GM21737 (cell line): Measurements from ENCODE around the gene KIT.

Experiments used
- ATAC-seq: cut with Tn5 transposase; IDR thresholded peaks from one replicate; pipeline ENCODE4 v1.9.1; 2021; ENCODE audit warnings: mild to moderate bottlenecking, moderate library complexity; ENCODE audit not compliant: unreplicated experiment

Gene KIT

DNA sequence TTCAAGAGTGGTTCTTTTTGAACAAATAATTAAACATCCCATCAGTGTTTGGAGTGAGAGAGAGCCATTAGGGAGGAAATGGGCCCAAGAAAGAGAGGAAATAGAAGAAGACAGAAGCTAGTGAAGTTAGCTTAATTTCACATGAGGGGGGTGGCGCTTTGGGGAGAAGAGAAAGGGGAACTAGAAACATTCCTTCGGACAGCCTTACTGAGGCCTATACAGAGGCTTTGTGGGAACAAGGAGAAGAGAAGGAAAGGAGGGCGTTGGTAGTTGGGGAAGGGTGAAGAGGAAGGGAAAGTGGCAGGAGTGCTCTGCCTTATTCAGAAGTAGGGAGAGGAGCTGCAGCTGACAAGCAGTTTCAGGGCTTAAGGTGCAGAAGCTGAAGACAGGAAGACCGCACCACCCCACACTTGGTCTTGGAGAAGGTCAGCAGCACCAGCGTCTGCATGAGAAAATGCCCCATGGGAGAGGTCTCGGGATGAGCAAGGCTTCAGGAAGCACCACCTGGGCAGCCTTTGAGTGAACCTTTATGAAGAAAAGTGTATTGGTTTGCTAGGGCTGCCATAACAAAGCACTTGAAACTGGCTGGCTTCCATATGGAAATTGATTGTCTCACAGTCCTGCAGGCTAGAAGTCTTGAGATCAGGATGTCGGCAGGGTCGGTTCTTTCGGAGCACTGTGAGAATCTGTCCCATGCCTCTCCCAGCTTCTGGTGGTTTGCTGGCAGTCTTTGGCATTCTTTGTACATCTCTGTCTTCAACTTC lies 85.1 kb downstream of the KIT start:
- ATAC-seq, result no peak

DNA sequence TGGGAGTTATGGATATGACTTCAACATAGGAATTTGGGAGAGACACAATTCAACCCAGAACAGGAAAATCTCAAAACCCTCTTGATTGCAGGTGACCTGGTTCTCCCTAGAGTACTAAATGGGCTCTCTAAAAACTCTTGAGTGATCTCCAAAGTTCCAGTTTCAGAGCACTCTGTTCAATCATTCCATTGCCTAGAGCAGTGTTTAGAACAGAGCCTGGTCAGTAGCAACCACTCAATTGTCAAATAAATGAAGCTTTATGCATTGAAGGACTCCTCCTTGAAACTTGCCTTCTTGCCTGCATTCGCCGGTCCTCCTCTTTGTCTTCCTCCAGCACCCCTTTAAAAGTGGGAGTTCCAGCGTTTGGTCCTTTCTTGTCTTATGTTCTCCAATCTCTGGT lies 85.8 kb downstream of the KIT start:
- ATAC-seq, result no peak

DNA sequence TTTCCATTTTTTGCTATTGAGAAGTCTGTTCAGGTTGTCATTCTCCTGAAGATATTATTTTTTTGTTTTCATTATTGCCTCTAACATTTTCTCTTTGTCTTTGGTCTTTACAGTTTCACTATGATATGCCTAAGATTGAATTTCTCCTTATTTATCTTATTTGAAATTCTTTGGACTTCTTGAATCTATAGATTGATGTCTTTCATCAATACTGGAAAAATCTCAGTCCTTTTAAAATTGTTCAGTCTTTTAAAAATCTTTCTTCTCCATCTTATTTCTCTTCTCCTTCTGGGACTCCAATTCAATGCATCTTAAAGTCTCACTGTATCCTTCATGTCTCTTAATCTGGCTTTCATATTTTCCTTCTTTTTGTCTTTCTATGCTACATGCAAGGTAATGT lies 86.7 kb downstream of the KIT start:
- ATAC-seq, result no peak

GRCh38 chr4:54745031-54745770 lies 87.4 kb downstream of the KIT start:
- no peak for ATAC-seq

DNA sequence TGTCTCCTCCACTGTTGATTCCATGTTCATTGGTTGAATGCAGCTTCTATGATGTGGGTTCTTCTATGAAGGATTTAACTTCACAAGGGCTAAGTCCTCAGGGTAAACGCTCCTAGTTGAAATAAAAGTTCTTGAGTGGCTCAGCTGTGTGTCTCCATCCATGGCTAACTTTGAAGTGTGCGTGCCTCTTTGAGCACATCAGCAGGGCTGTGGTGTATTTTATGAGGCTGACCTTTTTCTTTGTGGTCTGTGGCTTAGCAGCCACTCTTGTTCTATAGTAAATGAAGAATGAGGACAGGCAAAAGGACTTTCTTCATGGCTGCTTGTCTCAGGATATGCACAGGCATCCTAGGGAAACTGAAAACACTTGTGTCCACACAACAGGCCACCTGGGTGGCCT lies 88.5 kb downstream of the KIT start:
- no peak for ATAC-seq

DNA sequence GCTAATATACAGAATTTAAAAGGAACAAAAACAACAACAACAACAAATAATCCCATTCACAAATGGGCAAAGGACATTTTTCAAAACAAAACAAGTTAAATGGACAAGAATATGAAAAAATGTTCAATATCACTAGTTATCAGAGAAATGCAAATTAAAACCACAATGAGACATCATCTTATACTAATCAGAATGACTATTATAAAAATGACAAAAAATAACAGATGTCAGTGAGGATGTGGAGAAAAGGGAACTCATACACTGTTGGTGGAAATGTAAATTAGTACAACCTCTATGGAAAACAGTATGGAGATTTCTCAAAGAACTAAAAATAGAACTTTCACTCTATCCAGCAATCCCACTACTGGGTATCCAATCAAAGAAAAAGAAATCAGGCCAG lies 92.6 kb downstream of the KIT start:
- ATAC-seq, result no peak

- ATAC-seq, result no peak
Observed at GRCh38 chr4:54754394-54754793, 96.6 kb downstream of the KIT start.

DNA sequence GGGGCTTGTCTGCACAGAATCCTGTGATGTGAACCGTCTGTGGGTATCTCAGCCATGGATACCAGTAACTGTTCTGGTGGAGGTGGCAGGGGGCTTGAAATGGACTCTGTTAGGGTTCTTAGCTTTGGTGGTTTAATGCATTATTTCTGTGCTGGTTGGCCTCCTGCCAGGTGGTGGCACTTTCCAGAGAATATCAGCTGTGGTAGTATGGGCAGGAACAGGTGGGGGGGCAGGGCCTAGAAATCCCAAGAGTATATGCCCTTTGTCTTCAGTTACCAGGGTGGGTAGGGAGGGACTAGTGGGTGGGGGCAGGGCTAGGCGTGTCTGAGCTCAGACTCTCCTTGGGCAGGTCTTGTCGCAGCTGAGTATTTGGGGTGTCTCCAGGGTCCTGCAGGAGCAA lies 106.7 kb downstream of the KIT start:
- ATAC-seq, result no peak

DNA sequence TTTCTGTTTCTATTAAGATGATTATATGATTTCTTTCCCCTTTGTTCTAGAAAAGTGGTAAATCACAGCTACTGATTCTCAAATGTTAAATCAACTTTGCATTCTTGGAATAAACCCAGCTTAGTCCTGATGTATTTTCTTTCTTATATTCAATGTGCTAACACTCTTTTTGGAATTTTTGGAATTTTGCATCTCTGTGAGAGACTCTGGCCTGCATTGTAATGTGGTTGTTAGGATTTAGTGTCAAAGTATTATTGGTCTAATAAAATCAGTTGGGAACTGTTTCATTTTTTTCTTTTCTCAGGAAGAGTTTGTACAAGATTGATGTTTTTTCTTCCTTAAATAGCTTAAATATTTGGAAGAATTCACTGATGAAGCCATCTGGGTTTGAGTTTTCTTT lies 109.6 kb downstream of the KIT start:
- ATAC-seq, result no peak

DNA sequence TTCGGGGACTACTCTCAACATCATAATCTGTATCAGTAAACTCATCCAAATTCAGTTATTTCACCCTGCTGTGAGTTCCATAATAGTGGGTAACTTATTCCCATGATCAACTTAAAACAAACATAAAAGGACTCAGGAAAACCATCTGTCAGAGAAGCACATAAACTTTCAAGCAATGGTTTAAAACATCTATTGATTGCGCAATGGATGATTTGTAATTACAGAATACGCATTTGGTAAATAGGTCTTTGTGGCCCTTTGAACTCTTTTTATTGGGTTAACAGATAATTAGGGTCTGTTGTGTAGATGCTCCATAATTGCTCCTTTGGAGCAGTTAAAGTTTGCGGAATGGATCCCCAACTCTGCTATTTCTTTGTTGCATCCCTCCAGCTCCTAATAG lies 115.3 kb downstream of the KIT start:
- no peak for ATAC-seq

GRCh38 chr4:54779036-54779435 lies 121.3 kb downstream of the KIT start:
- no peak for ATAC-seq

GRCh38 chr4:54779476-54780148 lies 121.9 kb downstream of the KIT start:
- ATAC-seq, result no peak

DNA sequence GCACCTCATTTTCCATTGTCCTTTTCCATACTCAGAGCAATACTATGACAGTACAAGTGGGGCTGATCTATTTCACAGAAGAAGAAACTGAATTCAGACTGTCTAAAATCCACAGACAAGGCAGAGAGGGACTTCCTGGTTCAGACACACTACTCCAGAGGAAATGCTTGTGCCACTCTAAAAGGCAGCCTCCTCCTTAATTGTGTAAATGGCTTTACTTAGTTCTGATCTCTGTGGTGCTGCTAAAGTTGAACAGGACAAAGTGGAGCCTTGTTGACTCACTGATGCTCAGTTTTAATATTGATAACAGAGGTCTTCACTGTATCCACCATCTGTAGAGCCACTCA lies 122.4 kb downstream of the KIT start:
- no peak for ATAC-seq

GRCh38 chr4:54781756-54782155 lies 124.0 kb downstream of the KIT start:
- no peak for ATAC-seq

DNA sequence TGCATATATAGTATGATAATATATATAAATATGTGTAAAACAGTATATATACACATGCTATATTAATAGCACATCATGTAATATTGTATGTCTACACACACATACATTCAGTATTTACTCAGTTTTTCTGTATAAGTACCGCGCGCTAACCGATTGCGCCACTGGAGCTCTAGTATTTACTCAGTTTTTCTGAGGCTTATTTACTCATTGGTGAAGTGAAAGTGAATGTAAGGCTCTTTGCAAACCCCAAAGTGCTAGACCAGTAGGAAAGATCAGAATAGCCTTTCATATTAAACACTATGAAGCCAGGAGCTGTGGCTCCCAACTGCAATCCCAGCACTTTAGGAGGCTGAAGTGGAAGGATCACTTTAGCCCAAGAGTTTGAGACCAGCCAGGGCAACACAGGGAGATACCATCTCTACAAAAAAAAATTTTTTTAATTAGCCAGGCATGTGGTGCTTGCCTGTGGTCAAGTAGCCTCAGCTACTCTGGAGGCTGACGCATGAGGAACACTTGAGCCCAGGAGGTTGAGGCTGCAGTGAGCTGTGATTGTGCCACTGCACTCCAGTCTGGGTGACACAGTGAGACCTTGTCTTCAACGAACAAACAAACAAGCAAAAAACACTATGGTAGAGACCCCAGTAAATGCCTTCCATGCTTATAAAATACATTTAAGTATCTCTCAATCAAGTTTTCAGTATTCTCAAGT lies 125.8 kb downstream of the KIT start:
- no peak for ATAC-seq

DNA sequence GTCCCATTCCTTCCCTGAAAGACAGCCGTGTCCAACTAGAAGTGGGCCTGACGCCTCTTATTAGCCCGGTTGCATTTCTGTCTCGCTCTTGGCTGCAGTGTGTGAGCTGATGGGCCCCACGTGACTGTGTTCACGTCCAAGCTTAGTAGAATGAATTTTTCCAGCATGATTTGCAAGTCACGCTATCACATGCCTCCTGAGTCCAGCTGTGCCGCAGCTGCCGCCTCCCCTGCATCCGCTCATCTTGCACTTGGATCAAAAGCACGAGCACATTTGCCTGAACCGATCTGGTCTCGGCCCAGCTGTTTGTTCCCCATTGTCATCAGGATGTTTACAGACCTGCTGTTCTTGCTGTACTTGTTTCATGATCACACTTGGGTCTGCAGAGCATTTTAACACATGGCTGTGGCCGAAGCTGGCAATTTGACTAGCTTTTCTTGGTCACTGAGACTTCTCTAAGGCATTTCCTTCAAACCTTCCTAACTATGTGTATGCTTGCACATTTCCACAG lies 126.5 kb downstream of the KIT start:
- ATAC-seq, result no peak
